Measurements from ENCODE around the gene SNAPIN.
A peak's percentile ranks its signal among the peaks of the same experiment; 100 is the strongest.
"Not testable (repeated sequence)": the region's sequence is repeated elsewhere in the genome, so short reads cannot be mapped to it uniquely, and the experiment has no call there.

Gene SNAPIN

DNA sequence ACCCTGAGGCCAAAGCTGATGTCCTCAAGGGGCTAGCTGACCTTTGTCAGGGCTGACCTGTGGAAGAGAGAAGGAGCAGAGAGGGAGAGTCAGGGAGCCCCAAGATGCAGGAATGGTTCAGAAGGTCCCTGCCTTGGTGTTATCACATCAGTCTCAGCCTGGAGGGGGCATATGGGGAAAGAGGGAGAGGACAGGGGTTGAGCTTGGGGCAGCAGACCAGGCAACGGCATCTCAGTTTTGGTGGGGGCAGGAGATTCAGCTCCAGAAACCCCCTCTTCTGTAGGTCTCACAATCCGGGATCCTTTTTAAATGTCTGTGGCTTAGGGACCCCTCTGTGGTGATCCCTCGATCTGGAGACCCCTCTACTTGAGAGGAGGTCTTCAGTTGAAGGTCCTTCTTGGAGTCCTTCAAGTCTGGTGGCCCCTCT, 32.0 kb upstream of the SNAPIN start:
- DNase-seq (ENCODE audit: insufficient read length, low spot score) (no peak), FAIRE-seq (no peak)

- FAIRE-seq (no peak), DNase-seq (ENCODE audit: insufficient read length, low spot score) (no peak)
These were observed 31.4 kb upstream of the SNAPIN start, which contains the start of gene S100A13 for GRCh38 chr1:153626904-153627714. Gene S100A13, minus strand, starts transcription at chr1:153627505. Its CDS starts 1,033 bp downstream, at chr1:153626472.

DNA sequence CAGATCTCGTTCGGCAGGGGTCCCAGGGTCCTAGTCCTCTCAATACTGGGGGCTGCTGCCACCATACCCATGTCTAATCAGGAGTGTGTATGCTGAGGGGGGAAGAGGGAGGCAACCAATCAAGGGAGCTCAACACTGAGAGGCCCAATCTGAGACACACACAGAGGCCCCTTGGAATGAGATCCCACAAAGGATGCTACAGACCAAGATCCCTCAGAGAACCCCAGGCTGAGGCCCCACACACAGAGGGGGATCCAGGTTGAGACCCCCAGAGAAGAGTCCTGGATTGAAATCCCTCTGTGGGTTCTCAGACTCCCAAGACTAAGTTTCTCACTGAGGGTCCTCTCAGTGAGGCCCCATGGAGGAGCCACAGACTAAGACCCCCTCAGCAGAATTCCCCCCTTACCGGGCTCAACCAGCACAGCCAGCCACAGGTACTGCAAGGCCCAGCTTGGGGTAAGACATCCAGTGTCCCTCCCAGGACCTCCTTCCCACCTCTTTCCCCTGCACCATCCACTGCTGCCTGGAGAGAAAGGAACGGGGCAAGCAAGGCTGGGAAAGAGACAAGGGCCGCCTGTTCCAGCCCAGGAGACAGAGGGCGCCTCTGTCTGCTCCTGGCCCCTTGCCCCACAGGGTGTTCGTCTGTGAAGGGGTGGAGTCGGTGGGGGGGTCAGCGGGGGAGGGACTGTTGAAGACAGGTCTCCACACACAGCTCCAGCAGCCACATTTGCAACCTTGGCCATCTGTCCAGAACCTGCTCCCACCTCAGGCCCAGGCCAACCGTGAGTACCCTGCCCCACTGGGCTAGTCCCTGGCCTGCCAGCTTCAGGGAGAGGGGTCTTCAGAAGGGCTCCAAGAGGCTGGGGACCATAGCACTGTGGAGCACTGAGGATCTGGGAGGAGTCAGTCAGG, 30.5 kb upstream of the SNAPIN start, which contains the start of gene S100A1:
Gene S100A1 (plus strand): TSS at position 720 of the 912 bp plus-strand sequence. CDS start 2,088 bp downstream, outside the sequence.
- no peak for DNase-seq (ENCODE audit: insufficient read length, low spot score)
- FAIRE-seq: no peak

DNA sequence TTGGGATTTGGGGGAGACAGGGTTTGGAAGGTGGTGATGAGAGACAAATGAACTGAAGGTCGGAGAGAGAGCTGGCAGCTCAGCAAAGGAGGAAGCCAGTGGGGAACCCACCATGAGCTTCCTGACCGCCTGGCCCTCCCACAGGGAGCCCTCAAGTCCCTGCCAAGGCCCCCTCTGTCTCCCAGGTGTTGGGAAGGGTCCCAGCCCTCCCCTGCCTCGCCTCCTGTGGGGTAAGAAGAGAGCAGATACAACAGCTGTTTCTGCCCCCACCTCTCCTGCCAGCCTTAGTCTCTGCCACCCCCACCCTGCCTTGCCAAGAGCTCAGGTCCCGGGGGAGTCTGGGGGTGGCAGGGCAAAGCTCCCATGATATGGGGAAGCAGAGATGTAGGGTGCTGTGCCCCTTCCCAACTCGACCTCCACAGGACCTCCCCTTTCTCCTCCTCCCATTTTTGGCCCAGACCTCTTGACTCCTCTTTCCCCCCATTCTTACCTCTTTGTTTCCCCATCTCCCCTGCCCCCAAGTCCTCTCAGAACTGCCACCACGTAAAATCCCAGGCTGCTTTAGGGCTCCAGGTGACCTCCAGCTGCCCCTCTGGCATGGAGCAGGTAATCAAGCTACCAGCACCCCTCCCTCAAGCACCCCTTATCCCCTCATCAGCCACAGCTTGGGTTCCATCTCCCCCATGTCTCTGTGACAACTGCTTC, 29.7 kb upstream of the SNAPIN start:
- no peak for DNase-seq (ENCODE audit: insufficient read length, low spot score)
- no peak for FAIRE-seq

- DNase-seq (ENCODE audit: insufficient read length, low spot score) (no peak), FAIRE-seq (no peak)
These were observed 29.2 kb upstream of the SNAPIN start for GRCh38 chr1:153629343-153629665.

DNA sequence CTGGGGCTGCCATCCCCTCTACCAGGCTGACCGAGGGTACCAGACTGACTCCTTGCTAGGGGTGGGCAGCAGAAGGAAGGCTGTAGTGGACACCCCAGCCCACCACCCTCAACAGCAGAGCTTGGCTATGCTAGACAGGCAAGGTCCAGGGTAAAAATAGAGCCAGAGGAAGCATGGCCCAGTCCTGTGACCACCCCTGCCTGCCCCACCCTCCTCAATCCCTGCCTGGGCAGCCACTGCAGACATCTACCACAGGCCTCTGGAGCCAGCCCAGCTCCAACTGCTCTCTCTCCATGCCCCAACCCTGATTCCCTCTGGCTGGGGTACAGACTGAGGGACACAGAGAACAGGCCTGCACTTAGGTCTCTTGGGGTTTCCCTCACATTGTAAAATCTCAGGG, 28.5 kb upstream of the SNAPIN start:
- FAIRE-seq (no peak), DNase-seq (ENCODE audit: insufficient read length, low spot score) (no peak)

DNA sequence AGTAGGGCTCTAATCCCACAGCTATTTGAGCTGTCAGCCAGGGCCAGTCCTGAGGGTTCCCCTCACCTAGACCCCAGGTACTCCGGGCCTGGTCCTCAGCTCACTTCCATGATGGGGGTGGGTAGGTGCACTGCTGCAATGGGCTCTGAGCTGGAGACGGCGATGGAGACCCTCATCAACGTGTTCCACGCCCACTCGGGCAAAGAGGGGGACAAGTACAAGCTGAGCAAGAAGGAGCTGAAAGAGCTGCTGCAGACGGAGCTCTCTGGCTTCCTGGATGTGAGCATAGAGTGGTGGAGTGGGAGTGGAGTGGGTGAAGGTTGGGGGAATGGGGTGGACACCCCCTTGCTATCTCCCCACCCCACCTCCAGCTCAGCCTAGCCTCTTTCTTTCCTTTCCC, 28.1 kb upstream of the SNAPIN start:
- FAIRE-seq: no peak

DNA sequence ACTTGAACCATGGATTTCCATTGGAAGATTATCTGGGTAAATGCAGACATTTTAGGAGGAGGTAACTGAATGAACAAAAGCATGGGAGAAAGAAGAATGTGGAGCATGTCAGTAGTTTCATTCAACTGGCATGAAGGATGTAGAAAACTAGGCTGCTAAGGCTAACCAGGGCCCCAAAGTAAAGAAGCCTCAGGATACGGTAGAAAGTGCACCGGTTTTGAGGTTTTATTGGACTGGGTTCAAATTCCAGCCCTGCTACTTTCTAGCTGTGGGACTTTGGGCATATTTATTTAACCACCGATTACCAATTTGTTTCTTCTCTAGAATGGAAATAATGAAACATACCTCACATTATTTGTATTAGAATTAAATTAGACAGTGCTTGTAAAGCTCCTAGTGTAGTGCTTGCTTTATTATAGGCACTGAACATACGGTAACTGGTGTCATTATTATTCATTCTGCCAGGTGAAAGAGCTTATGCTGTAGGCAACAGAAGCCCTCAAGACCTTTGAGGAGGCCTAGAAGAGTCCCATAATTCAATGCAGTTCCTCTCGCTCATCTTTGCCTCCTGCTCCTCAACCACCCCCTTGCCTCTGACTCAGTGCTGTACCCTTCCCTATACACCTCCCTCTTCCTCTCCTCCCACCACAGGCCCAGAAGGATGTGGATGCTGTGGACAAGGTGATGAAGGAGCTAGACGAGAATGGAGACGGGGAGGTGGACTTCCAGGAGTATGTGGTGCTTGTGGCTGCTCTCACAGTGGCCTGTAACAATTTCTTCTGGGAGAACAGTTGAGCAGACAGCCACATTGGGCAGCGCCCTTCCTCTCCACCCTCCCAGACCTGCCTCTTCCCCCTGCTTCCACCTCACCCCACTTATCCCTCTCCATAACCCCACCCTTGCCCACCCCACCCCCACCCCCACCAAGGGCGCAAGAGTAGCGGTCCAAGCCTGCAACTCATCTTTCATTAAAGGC, 27.2 kb upstream of the SNAPIN start:
- no peak for DNase-seq (ENCODE audit: insufficient read length, low spot score)
- FAIRE-seq: no peak

More for the DNA sequence above, 28.1 kb upstream of the SNAPIN start:
- no peak for DNase-seq (ENCODE audit: insufficient read length, low spot score)

- no peak for FAIRE-seq
- DNase-seq (ENCODE audit: insufficient read length, low spot score): no peak
These were observed 25.2 kb upstream of the SNAPIN start for GRCh38 chr1:153633161-153633753.

GRCh38 chr1:153633754-153634665, 24.5 kb upstream of the SNAPIN start, which contains the start of gene CHTOP:
Gene CHTOP, plus strand, starts transcription at chr1:153634066. Its CDS starts 2,523 bp downstream, at chr1:153636589.
- DNase-seq (ENCODE audit: insufficient read length, low spot score) (peak; percentile 97), FAIRE-seq (peak; percentile 97)

- no peak for DNase-seq (ENCODE audit: insufficient read length, low spot score)
- no peak for FAIRE-seq
These were observed 22.6 kb upstream of the SNAPIN start for GRCh38 chr1:153635872-153636271.

- no peak for DNase-seq (ENCODE audit: insufficient read length, low spot score)
- FAIRE-seq: no peak
These were observed 22.2 kb upstream of the SNAPIN start for GRCh38 chr1:153636312-153636711.

- FAIRE-seq: no peak
- no peak for DNase-seq (ENCODE audit: insufficient read length, low spot score)
These were observed 20.2 kb upstream of the SNAPIN start for GRCh38 chr1:153638261-153638660.

- FAIRE-seq (no peak), DNase-seq (ENCODE audit: insufficient read length, low spot score) (no peak)
These were observed 19.2 kb upstream of the SNAPIN start for GRCh38 chr1:153639280-153639679.

DNA sequence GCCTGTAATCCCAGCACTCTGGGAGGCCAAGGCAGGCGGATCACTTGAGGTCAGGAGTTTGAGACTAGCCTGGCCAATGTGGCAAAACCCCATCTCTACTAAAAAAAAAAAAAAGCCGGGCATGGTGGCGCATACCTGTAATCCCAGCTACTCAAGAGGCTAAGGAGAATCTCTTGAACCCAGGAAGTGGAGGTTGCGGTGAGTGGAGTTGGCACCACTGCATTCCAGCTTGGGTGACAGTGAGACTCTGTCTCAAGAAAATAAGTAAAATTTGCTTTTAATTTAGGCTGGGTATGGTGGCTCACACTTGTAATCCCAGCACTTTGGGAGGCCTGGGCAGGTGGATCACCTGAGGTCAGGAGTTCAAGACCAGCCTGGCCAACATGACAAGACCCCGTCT, 18.3 kb upstream of the SNAPIN start:
- FAIRE-seq; DNase-seq (ENCODE audit: insufficient read length, low spot score): not testable (repeated sequence)

DNA sequence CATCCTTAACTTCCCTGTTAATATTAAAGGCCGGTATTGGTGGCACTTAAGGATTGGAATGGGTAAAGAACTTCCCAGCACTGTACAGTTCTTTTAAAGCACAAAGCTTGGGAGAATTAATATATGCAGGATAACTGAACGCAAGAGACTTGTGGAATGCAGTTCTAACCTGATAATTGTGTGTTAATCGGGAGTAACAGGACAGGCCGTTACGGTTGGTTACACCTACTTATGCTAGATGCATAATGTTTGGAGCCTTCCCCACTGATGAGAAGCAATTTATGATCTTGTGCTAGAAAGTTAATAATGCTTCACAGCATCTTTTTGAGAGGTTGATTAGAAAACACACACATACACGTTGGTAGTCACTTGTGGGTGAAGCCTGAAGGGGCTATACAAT, 17.6 kb upstream of the SNAPIN start:
- no peak for FAIRE-seq
- DNase-seq (ENCODE audit: insufficient read length, low spot score): no peak

GRCh38 chr1:153642161-153642560, 16.3 kb upstream of the SNAPIN start:
- DNase-seq (ENCODE audit: insufficient read length, low spot score) (no peak), FAIRE-seq (no peak)

- DNase-seq (ENCODE audit: insufficient read length, low spot score): no peak
- no peak for FAIRE-seq
These were observed 15.4 kb upstream of the SNAPIN start for GRCh38 chr1:153643100-153643499.

Measured in GM19239 (cell line).